WTC11 (cell line): ENCODE measurements around the gene RARA.

Source experiments
- ATF1 ChIP-seq: sonication (generic); formaldehyde crosslinking; IDR thresholded peaks from 2 replicates; pipeline ENCODE4 v1.8.1; 2023; ENCODE audit warnings: mild to moderate bottlenecking, moderate library complexity, missing genetic modification reagents
- CREB1 ChIP-seq: sonication (generic); formaldehyde crosslinking; IDR thresholded peaks from 2 replicates; pipeline ENCODE4 v1.8.0; 2023; ENCODE audit warnings: mild to moderate bottlenecking, missing genetic modification reagents
- CTCF ChIP-seq: fragments of 200-600 bp; IDR thresholded peaks from 2 replicates; pipeline ENCODE4 v1.8.0; 2022; ENCODE audit warnings: antibody characterized with exemption
- JUN ChIP-seq: sonication (generic); formaldehyde crosslinking; IDR thresholded peaks from 2 replicates; pipeline ENCODE4 v1.8.0; 2023; ENCODE audit warnings: mild to moderate bottlenecking, missing genetic modification reagents
- SP1 ChIP-seq: sonication (generic); formaldehyde crosslinking; conservative IDR thresholded peaks from 2 replicates; pipeline ENCODE4 v1.8.1; 2022; ENCODE audit warnings: missing genetic modification reagents
- ZBTB43 ChIP-seq: sonication (generic); formaldehyde crosslinking; IDR thresholded peaks from 2 replicates; pipeline ENCODE4 v1.8.1; 2023; ENCODE audit warnings: mild to moderate bottlenecking, missing genetic modification reagents
- ZNF121 ChIP-seq: sonication (generic); formaldehyde crosslinking; IDR thresholded peaks from 2 replicates; pipeline ENCODE4 v1.8.0; 2023; ENCODE audit warnings: missing genetic modification reagents
- ZNF138 ChIP-seq: sonication (generic); formaldehyde crosslinking; conservative IDR thresholded peaks from 2 replicates; pipeline ENCODE4 v1.8.1; 2022; ENCODE audit warnings: mild to moderate bottlenecking, moderate library complexity, missing genetic modification reagents
- TF ChIP-seq, protein P1 (sequence below): sonication (generic); formaldehyde crosslinking; IDR thresholded peaks from 2 replicates; pipeline ENCODE4 v1.8.0; 2022; ENCODE audit warnings: mild to moderate bottlenecking, missing genetic modification reagents
- TF ChIP-seq, protein P2 (sequence below): fragments of 250-450 bp; sonication (Bioruptor Pico); IDR thresholded peaks from 2 replicates; pipeline ENCODE4 v1.9.0; 2021; ENCODE audit warnings: moderate library complexity, mild to moderate bottlenecking, inconsistent platforms, borderline replicate concordance
- TF ChIP-seq, protein P3 (sequence below): sonication (generic); formaldehyde crosslinking; IDR thresholded peaks from 2 replicates; pipeline ENCODE4 v1.8.1; 2023; ENCODE audit warnings: mild to moderate bottlenecking, missing genetic modification reagents, borderline replicate concordance
- TF ChIP-seq, protein P4 (sequence below): sonication (generic); formaldehyde crosslinking; IDR thresholded peaks from 2 replicates; pipeline ENCODE4 v1.8.1; 2022; ENCODE audit warnings: low read depth, mild to moderate bottlenecking, moderate library complexity, missing genetic modification reagents, borderline replicate concordance

DNA sequence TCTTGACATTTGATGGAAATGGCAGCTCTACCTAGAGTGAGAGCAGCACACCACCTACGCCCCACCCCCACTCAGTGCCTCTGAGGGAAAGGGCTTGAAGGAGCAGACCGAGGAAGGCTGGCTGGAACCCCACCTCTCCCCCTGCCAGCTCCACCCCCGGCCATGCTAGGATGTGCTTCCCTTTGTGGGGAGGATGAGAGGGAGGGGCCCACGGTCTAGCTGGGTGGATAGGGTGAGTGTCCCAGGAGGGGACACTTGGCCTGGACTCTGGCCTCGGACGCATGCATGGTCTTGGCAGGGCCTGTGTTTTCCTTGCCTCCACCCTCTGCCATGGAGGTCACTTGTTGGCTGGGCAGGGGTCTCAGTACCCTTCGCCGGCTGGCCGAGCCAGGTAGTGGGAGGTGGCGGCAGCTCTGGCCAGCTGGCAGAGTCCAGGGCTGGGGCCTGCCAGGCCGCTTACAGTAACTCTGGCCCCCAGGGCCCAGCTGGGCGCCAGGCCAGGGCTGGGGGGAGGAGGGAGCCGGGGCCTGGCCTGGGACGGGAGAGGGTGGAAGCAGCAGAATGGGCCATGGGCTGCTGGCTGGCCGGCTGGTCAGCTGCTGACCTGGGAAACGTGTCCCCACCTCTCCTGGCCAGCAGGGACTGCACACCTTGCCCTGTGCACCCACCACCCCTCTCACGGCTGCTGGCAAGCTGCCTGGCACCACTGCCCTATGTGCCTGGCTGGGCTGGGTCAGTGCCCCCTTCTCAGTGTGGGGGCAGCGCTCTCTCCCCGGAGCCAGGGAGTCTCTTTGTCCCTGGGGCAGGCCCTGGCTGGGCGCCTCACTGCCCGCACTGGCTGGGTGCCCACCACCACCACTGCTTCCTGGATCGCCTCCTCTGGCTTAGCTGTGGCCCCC lies 23.0 kb downstream of the RARA start:
- TF ChIP-seq CREB1 (no peak), CTCF (no peak), SP1 (no peak), ZNF121 (CRISPR knock-in tag) (no peak), JUN (no peak), ATF1 (no peak), ZBTB43 (CRISPR knock-in tag) (no peak), ZNF138 (CRISPR knock-in tag) (no peak)
- TF ChIP-seq, protein P1, sequence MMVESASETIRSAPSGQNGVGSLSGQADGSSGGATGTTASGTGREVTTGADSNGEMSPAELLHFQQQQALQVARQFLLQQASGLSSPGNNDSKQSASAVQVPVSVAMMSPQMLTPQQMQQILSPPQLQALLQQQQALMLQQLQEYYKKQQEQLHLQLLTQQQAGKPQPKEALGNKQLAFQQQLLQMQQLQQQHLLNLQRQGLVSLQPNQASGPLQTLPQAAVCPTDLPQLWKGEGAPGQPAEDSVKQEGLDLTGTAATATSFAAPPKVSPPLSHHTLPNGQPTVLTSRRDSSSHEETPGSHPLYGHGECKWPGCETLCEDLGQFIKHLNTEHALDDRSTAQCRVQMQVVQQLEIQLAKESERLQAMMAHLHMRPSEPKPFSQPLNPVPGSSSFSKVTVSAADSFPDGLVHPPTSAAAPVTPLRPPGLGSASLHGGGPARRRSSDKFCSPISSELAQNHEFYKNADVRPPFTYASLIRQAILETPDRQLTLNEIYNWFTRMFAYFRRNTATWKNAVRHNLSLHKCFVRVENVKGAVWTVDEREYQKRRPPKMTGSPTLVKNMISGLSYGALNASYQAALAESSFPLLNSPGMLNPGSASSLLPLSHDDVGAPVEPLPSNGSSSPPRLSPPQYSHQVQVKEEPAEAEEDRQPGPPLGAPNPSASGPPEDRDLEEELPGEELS, result no peak
- TF ChIP-seq, protein P2, sequence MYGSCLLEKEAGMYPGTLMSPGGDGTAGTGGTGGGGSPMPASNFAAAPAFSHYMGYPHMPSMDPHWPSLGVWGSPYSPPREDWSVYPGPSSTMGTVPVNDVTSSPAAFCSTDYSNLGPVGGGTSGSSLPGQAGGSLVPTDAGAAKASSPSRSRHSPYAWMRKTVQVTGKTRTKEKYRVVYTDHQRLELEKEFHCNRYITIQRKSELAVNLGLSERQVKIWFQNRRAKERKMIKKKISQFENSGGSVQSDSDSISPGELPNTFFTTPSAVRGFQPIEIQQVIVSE (CRISPR knock-in tag), result no peak
- TF ChIP-seq, protein P3, sequence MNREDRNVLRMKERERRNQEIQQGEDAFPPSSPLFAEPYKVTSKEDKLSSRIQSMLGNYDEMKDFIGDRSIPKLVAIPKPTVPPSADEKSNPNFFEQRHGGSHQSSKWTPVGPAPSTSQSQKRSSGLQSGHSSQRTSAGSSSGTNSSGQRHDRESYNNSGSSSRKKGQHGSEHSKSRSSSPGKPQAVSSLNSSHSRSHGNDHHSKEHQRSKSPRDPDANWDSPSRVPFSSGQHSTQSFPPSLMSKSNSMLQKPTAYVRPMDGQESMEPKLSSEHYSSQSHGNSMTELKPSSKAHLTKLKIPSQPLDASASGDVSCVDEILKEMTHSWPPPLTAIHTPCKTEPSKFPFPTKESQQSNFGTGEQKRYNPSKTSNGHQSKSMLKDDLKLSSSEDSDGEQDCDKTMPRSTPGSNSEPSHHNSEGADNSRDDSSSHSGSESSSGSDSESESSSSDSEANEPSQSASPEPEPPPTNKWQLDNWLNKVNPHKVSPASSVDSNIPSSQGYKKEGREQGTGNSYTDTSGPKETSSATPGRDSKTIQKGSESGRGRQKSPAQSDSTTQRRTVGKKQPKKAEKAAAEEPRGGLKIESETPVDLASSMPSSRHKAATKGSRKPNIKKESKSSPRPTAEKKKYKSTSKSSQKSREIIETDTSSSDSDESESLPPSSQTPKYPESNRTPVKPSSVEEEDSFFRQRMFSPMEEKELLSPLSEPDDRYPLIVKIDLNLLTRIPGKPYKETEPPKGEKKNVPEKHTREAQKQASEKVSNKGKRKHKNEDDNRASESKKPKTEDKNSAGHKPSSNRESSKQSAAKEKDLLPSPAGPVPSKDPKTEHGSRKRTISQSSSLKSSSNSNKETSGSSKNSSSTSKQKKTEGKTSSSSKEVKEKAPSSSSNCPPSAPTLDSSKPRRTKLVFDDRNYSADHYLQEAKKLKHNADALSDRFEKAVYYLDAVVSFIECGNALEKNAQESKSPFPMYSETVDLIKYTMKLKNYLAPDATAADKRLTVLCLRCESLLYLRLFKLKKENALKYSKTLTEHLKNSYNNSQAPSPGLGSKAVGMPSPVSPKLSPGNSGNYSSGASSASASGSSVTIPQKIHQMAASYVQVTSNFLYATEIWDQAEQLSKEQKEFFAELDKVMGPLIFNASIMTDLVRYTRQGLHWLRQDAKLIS (CRISPR knock-in tag), result no peak
- TF ChIP-seq, protein P4, sequence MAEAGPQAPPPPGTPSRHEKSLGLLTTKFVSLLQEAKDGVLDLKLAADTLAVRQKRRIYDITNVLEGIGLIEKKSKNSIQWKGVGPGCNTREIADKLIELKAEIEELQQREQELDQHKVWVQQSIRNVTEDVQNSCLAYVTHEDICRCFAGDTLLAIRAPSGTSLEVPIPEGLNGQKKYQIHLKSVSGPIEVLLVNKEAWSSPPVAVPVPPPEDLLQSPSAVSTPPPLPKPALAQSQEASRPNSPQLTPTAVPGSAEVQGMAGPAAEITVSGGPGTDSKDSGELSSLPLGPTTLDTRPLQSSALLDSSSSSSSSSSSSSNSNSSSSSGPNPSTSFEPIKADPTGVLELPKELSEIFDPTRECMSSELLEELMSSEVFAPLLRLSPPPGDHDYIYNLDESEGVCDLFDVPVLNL, result no peak
